SK-N-SH (cell line): ENCODE data around the gene JMJD6. TPM values are rescaled to one million over a fixed set of nuclear protein-coding genes. Genes with fewer than 3 reads are reported as not detected.

Experiments used
- CTCF ChIA-PET: fragments of 300-600, 350-600 bp; formaldehyde crosslinking; extraction: SDS; loops from one replicate; lab custom pipeline; 2021; lab: Yijun Ruan, JAX
- POLR2A ChIA-PET: fragments of 350-600 bp; sonication (Branson Sonifier 250); formaldehyde crosslinking; extraction: SDS; loops from one replicate; lab custom pipeline; 2020; ENCODE audit warnings: antibody characterized with exemption, inconsistent platforms; lab: Yijun Ruan, JAX
- DNase-seq: peaks from one replicate; pipeline ENCODE4 v3.0.0; 2012
- H2AFZ ChIP-seq: fragments of 200-600 bp; sonication (generic); 2 replicates; pipeline ENCODE4 v1.8.1; 2016; ENCODE audit warnings: antibody characterized with exemption, mild to moderate bottlenecking, low read depth
- H3F3A ChIP-seq: fragments of 200-600 bp; sonication (generic); replicated peaks from 2 replicates; pipeline ENCODE3; 2016; ENCODE audit warnings: antibody characterized with exemption, mild to moderate bottlenecking; ENCODE audit not compliant: insufficient read depth
- H3K27ac ChIP-seq, 2 experiments: fragments of 200-500 bp in 1 of 2; fragments of 200-600 bp in 1 of 2; sonication (Bioruptor generic) in 1 of 2; sonication (generic), shearing (Covaris generic) in 1 of 2; 2 replicates each; pipeline versions ENCODE4 v1.5.1 to v1.6.1; 2014 to 2016; ENCODE audit warnings: low read depth in 2 of 2, inconsistent platforms in 1 of 2, low read length in 1 of 2, mild to moderate bottlenecking in 1 of 2, mixed read lengths in 1 of 2
- H3K27me3 ChIP-seq: fragments of 200-600 bp; sonication (generic), shearing (Covaris generic); 2 replicates; pipeline ENCODE4 v1.6.1; 2016; ENCODE audit warnings: mixed run types; ENCODE audit not compliant: insufficient read depth
- H3K36me3 ChIP-seq, 2 experiments: fragments of 200-500 bp in 1 of 2; fragments of 200-600 bp in 1 of 2; sonication (Bioruptor generic) in 1 of 2; sonication (generic) in 1 of 2; replicated peaks in 1 of 2; 2 replicates each; pipeline versions ENCODE3 to v1.5.1; 2014 to 2016; ENCODE audit warnings: low read length in 1 of 2, mild to moderate bottlenecking in 1 of 2; ENCODE audit not compliant: insufficient read depth in 2 of 2, control insufficient read depth in 1 of 2
- H3K4me1 ChIP-seq, 2 experiments: fragments of 200-500 bp in 1 of 2; fragments of 200-600 bp in 1 of 2; sonication (Bioruptor generic) in 1 of 2; sonication (generic), shearing (Covaris generic) in 1 of 2; 2 replicates each; pipeline versions ENCODE4 v1.5.1 to v1.6.1; 2014 to 2016; ENCODE audit warnings: low read depth in 1 of 2, low read length in 1 of 2, mixed run types in 1 of 2; ENCODE audit not compliant: insufficient read depth in 2 of 2, control insufficient read depth in 1 of 2
- H3K4me2 ChIP-seq: fragments of 200-600 bp; sonication (generic), shearing (Covaris generic); 2 replicates; pipeline ENCODE4 v1.6.1; 2017; ENCODE audit warnings: mixed run types
- H3K4me3 ChIP-seq, 2 experiments: fragments of 200-500 bp in 1 of 2; fragments of 200-600 bp in 1 of 2; sonication (Bioruptor generic) in 1 of 2; sonication (generic), shearing (Covaris generic) in 1 of 2; 2 replicates each; pipeline versions ENCODE4 v1.5.1 to v1.8.1; 2014 to 2016; ENCODE audit warnings: low read depth in 2 of 2, inconsistent platforms in 1 of 2, low read length in 1 of 2, mild to moderate bottlenecking in 1 of 2, mixed read lengths in 1 of 2, moderate library complexity in 1 of 2
- H3K79me2 ChIP-seq: fragments of 200-600 bp; sonication (generic); 2 replicates; pipeline ENCODE4 v1.8.1; 2017; ENCODE audit warnings: mild to moderate bottlenecking; ENCODE audit not compliant: insufficient read depth
- H3K9ac ChIP-seq: fragments of 200-600 bp; sonication (generic); 2 replicates; pipeline ENCODE4 v1.6.1; 2017; ENCODE audit warnings: mixed run types
- H3K9me2 ChIP-seq: fragments of 200-600 bp; sonication (generic); 2 replicates; pipeline ENCODE4 v1.6.1; 2017; ENCODE audit warnings: mixed run types
- H3K9me3 ChIP-seq: fragments of 200-600 bp; sonication (generic); 2 replicates; pipeline ENCODE4 v1.6.1; 2017; ENCODE audit warnings: mixed run types, mild to moderate bottlenecking, moderate library complexity
- H4K20me1 ChIP-seq: fragments of 200-600 bp; sonication (generic); 2 replicates; pipeline ENCODE4 v1.6.1; 2017; ENCODE audit warnings: mild to moderate bottlenecking, mixed run types; ENCODE audit not compliant: insufficient read depth
- ELF1 ChIP-seq: IDR thresholded peaks from 2 replicates; pipeline ENCODE4 v1.4.0; 2012
- EP300 ChIP-seq, 2 experiments: IDR thresholded peaks; 2 replicates each; pipeline versions ENCODE4 v1.4.0 to v1.6.1; 2012; ENCODE audit warnings: borderline replicate concordance in 1 of 2, low read depth in 1 of 2, low read length in 1 of 2
- FOXM1 ChIP-seq: IDR thresholded peaks from 2 replicates; pipeline ENCODE4 v1.4.0; 2012; ENCODE audit warnings: low read depth, mild to moderate bottlenecking
- MEF2A ChIP-seq: IDR thresholded peaks from 2 replicates; pipeline ENCODE4 v1.4.0; 2012; ENCODE audit warnings: low read depth, borderline replicate concordance
- MXI1 ChIP-seq: IDR thresholded peaks from 2 replicates; pipeline ENCODE4 v1.6.1; 2012; ENCODE audit warnings: mild to moderate bottlenecking, low read depth, low read length, improper control_type of control experiment
- NFIC ChIP-seq: IDR thresholded peaks from 2 replicates; pipeline ENCODE4 v1.4.0; 2012; ENCODE audit warnings: borderline replicate concordance
- POLR2AphosphoS5 ChIP-seq: IDR thresholded peaks from 2 replicates; pipeline ENCODE4 v1.6.1; 2012; ENCODE audit warnings: low read depth, low read length
- RCOR1 ChIP-seq: fragments of 150-350 bp; IDR thresholded peaks from 2 replicates; pipeline ENCODE4 v1.6.1; 2017; ENCODE audit warnings: antibody characterized with exemption, low read length
- TAF1 ChIP-seq: IDR thresholded peaks from 2 replicates; pipeline ENCODE4 v1.6.1; 2012; ENCODE audit warnings: low read depth, mild to moderate bottlenecking, low read length, moderate library complexity, borderline replicate concordance
- TCF12 ChIP-seq: IDR thresholded peaks from 2 replicates; pipeline ENCODE4 v1.4.0; 2012
- TEAD4 ChIP-seq: IDR thresholded peaks from 2 replicates; pipeline ENCODE4 v1.4.0; 2012; ENCODE audit warnings: mild to moderate bottlenecking, borderline replicate concordance; ENCODE audit not compliant: insufficient read depth
- WGBS: methylation state at CpG from one replicate; pipeline ENCODE4 v1.1.6; 2017; ENCODE audit warnings: low lambda C conversion rate; 5-methylcytosine and 5-hydroxymethylcytosine counted together
- polyA plus RNA-seq, 3 experiments: library from polyadenylated mRNA; depleted of rRNA; stranded (reverse); fragments of >200 nt; gene quantifications; 2 replicates each; pipeline ENCODE4 v1.2.3, GENCODE V29; 2012
- TF ChIP-seq, protein P1 (sequence below): fragments of 200-600 bp; sonication (generic); IDR thresholded peaks from 2 replicates; pipeline ENCODE4 v1.6.1; 2017; ENCODE audit warnings: antibody characterized with exemption, mild to moderate bottlenecking, moderate library complexity
- TF ChIP-seq, protein P2 (sequence below): IDR thresholded peaks from 2 replicates; pipeline ENCODE4 v1.4.0; 2012; ENCODE audit warnings: low read depth, borderline replicate concordance
- TF ChIP-seq, protein P3 (sequence below): IDR thresholded peaks from 2 replicates; pipeline ENCODE4 v1.4.0; 2012; ENCODE audit warnings: low read depth
- TF ChIP-seq, protein P4 (sequence below): IDR thresholded peaks from 2 replicates; pipeline ENCODE4; 2012

Gene JMJD6
- polyA plus RNA-seq, 1 of the 3 experiments (the other 2 are of a cell fraction), result 23.3 TPM

DNA sequence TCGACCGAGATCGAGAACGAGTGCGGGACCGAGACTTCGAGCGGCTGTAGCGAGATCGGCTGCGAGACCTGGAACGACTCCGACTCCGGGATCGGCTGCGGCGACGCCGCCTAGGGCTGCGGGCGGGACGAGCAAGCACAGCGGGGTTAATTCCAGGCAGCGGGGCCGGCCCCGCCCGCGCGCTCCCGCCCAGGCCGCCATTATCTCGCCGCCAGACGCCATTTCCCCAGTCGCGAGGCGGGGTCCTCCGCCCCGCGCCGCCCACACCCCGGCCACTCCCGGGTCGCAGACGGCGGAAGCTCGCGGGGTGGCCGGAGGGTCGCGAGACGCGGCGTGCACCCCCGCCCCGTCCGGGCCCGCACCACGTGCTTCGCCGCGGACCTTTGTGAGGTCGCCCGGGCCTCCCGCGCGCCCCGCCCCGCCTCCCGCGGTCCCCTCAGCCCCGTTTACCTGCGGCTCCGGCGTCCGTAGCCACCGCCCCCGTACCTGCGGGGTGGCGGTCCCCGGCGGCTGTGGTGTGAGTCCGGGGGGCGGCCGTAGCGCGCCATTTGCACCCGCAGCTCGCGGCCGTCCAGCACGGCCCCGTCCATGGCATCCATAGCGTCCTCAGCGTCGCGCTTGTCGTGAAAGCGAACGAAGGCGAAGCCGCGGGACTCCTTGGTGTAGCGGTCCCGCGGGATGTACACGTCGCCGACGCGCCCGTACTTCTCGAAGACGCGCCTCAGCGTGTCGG, 10.1 kb upstream of the JMJD6 start (continued):
- TF ChIP-seq, protein P1, sequence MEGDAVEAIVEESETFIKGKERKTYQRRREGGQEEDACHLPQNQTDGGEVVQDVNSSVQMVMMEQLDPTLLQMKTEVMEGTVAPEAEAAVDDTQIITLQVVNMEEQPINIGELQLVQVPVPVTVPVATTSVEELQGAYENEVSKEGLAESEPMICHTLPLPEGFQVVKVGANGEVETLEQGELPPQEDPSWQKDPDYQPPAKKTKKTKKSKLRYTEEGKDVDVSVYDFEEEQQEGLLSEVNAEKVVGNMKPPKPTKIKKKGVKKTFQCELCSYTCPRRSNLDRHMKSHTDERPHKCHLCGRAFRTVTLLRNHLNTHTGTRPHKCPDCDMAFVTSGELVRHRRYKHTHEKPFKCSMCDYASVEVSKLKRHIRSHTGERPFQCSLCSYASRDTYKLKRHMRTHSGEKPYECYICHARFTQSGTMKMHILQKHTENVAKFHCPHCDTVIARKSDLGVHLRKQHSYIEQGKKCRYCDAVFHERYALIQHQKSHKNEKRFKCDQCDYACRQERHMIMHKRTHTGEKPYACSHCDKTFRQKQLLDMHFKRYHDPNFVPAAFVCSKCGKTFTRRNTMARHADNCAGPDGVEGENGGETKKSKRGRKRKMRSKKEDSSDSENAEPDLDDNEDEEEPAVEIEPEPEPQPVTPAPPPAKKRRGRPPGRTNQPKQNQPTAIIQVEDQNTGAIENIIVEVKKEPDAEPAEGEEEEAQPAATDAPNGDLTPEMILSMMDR, result peak; percentile 30
- TF ChIP-seq TAF1 (peak; percentile 81), NFIC (no peak)

DNA sequence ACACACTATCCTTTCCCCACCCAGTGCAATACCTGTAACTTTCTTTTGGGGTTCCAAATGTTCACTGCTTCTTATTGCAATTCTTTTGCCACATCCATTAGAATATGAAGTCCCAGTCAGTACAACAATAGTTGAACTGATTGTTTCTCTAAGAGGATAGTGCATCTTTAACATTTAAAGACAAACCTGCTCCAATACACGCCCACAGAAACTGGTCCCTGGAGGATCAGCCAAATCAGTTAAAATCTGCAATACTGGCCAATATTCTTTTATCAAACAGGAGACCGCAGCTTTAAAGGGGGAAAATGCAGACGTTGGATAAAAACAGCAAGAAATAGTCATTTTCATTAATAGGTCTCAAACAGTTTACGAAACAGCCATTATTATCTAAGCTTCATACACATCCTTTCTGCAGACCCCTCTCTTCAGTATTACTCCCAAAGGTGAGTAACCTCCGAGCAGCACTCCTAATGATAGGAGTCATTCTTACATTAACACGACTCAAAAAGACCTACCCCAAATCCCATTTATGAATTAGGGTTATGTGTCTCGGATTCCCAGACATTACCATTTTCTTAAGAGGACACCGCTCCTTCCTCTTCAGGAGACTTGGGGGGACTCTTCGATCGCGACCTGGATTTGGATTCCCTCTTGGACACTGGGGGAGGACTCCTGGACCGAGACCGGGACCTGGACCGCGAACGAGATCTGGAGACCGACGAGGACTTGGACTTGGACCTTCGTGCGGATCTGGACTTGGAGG, 9.4 kb upstream of the JMJD6 start:
- no peaks in the 10 kb centered on the region for H3K9me2 ChIP-seq
- H3K27me3 ChIP-seq, result no peaks in the 10 kb centered on the region
- ChIA-PET POLR2A (interaction anchor here (0.7 to 4.6 kb wide), 9 partner anchors 9 to 382 kb away, joined by 3 to 47 read pairs (median 4); partner anchors contain the start of genes JMJD6 and METTL23), CTCF (interaction anchor here (0.6 to 5.8 kb wide), 11 partner anchors 9 to 353 kb away, joined by 3 to 34 read pairs (median 4); partner anchors contain the start of genes JMJD6 and METTL23)
- peaks cover 53% of the 10 kb centered on the region for H4K20me1 ChIP-seq
- H3K36me3 ChIP-seq, result peaks cover 47 to 56% of the 10 kb centered on the region in 2 experiments
- peaks cover 91% of the 10 kb centered on the region for H3K79me2 ChIP-seq
- H2AFZ ChIP-seq, result no peak overlapping the region
- no peak for DNase-seq
- peaks cover 42% of the 10 kb centered on the region for H3F3A ChIP-seq
- peak overlapping the region; percentile 86 for H3K4me2 ChIP-seq
- H3K9me3 ChIP-seq, result no peaks in the 10 kb centered on the region
- TF ChIP-seq ELF1 (no peak), TAF1 (no peak), TEAD4 (no peak), MEF2A (no peak), NFIC (no peak), POLR2AphosphoS5 (peak; percentile 6; the same call in 1 of the 2 replicates), FOXM1 (no peak), MXI1 (0 out of 2 replicates have a peak, but pooled peaks have one; percentile 1), RCOR1 (no peak), EP300 (IDR thresholded peaks at IDR 0.05; ENCODE audit: borderline replicate concordance in 1 of 2, low read depth in 1 of 2, low read length in 1 of 2) (no peak), TCF12 (no peak)
- TF ChIP-seq, protein P2, sequence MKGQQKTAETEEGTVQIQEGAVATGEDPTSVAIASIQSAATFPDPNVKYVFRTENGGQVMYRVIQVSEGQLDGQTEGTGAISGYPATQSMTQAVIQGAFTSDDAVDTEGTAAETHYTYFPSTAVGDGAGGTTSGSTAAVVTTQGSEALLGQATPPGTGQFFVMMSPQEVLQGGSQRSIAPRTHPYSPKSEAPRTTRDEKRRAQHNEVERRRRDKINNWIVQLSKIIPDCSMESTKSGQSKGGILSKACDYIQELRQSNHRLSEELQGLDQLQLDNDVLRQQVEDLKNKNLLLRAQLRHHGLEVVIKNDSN, result no peak
- TF ChIP-seq, protein P3, sequence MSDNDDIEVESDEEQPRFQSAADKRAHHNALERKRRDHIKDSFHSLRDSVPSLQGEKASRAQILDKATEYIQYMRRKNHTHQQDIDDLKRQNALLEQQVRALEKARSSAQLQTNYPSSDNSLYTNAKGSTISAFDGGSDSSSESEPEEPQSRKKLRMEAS, result peak; percentile 28; the same call in 1 of the 2 replicates
- TF ChIP-seq, protein P4, sequence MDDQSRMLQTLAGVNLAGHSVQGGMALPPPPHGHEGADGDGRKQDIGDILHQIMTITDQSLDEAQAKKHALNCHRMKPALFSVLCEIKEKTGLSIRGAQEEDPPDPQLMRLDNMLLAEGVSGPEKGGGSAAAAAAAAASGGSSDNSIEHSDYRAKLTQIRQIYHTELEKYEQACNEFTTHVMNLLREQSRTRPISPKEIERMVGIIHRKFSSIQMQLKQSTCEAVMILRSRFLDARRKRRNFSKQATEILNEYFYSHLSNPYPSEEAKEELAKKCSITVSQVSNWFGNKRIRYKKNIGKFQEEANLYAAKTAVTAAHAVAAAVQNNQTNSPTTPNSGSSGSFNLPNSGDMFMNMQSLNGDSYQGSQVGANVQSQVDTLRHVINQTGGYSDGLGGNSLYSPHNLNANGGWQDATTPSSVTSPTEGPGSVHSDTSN, result no peak
- peak overlapping the region; percentile 91 to 100 for H3K4me3 ChIP-seq
- peaks cover 34 to 44% of the 10 kb centered on the region in 2 experiments for H3K4me1 ChIP-seq
- H3K9ac ChIP-seq, result peak overlapping the region; percentile 95
- peak overlapping the region; percentile 98 to 99 for H3K27ac ChIP-seq
- under 1% methylated on average over 20 of the region's 20 CpGs for WGBS
